Vagina (tissue), 2 donors: ENCODE data around the gene REV3L.

Source experiments
- POLR2A ChIP-seq, 2 donors: fragments of 450-650 bp; IDR thresholded peaks; one replicate each; pipeline ENCODE4 v1.6.1; 2017; ENCODE audit warnings: antibody characterized with exemption in 2 of 2, mild to moderate bottlenecking in 2 of 2, moderate library complexity in 2 of 2
- POLR2AphosphoS5 ChIP-seq, 2 donors: sonication (generic); formaldehyde crosslinking; IDR thresholded peaks; one replicate each; pipeline ENCODE4 v1.9.0; 2017; ENCODE audit warnings: antibody characterized with exemption in 2 of 2, mild to moderate bottlenecking in 2 of 2, low read depth in 1 of 2; ENCODE audit not compliant: insufficient read depth in 1 of 2
- TF ChIP-seq, protein P1 (sequence below), 3 experiments: fragments of 450-650 bp in 2 of 3; fragments of 200-600 bp in 1 of 3; sonication (generic) in 1 of 3; IDR thresholded peaks; one replicate each; pipeline ENCODE4 v1.5.1; 2017 to 2019; ENCODE audit warnings: antibody characterized with exemption in 3 of 3, mild to moderate bottlenecking in 2 of 3, moderate library complexity in 2 of 3

DNA sequence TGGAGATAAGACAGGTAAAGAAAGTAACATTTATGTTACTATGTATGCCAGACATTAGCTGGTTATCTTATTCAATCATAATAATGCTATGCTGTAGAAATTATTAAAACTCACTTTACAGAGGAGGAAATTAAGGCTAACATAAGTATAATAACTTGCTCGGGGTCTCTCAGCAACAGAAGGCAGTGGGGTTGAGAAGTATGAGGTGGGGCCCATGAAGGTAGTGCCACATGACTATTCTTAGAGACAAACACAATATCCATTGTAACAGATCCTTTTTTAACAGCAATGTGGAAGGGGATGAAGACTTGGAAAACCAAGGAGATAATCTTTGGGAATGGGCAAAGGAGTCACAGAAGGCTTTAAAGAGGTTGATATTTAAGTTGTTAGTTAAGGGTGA, 11.5 kb downstream of the REV3L start:
- TF ChIP-seq, protein P1, sequence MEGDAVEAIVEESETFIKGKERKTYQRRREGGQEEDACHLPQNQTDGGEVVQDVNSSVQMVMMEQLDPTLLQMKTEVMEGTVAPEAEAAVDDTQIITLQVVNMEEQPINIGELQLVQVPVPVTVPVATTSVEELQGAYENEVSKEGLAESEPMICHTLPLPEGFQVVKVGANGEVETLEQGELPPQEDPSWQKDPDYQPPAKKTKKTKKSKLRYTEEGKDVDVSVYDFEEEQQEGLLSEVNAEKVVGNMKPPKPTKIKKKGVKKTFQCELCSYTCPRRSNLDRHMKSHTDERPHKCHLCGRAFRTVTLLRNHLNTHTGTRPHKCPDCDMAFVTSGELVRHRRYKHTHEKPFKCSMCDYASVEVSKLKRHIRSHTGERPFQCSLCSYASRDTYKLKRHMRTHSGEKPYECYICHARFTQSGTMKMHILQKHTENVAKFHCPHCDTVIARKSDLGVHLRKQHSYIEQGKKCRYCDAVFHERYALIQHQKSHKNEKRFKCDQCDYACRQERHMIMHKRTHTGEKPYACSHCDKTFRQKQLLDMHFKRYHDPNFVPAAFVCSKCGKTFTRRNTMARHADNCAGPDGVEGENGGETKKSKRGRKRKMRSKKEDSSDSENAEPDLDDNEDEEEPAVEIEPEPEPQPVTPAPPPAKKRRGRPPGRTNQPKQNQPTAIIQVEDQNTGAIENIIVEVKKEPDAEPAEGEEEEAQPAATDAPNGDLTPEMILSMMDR (IDR thresholded peaks at IDR 0.05): no peak
- TF ChIP-seq POLR2A (IDR thresholded peaks at IDR 0.05) (no peak), POLR2AphosphoS5 (IDR thresholded peaks at IDR 0.05; ENCODE audit: insufficient read depth in 1 of 2, low read depth in 1 of 2) (no peak)
